LNCaP clone FGC (cell line): ENCODE measurements around the gene ATG9B.
A peak's percentile ranks its signal among the peaks of the same experiment; 100 is the strongest.
"Not testable (repeated sequence)": the region's sequence is repeated elsewhere in the genome, so short reads cannot be mapped to it uniquely, and the experiment has no call there.

ENCODE experiments used
- DNase-seq: peaks from one replicate; pipeline ENCODE4 v3.0.0-alpha.2; 2011; ENCODE audit warnings: low read depth
- H3K4me3 ChIP-seq: 2 replicates; pipeline ENCODE4 v1.5.1; 2011; ENCODE audit warnings: mild to moderate bottlenecking, low read depth, low read length, control low read depth
- CTCF ChIP-seq: IDR thresholded peaks from 2 replicates; pipeline ENCODE4 v1.5.1; 2012; ENCODE audit warnings: mild to moderate bottlenecking; ENCODE audit not compliant: control insufficient read depth, insufficient read depth; ENCODE audit errors: extremely low read depth

The ATG9B gene

DNA sequence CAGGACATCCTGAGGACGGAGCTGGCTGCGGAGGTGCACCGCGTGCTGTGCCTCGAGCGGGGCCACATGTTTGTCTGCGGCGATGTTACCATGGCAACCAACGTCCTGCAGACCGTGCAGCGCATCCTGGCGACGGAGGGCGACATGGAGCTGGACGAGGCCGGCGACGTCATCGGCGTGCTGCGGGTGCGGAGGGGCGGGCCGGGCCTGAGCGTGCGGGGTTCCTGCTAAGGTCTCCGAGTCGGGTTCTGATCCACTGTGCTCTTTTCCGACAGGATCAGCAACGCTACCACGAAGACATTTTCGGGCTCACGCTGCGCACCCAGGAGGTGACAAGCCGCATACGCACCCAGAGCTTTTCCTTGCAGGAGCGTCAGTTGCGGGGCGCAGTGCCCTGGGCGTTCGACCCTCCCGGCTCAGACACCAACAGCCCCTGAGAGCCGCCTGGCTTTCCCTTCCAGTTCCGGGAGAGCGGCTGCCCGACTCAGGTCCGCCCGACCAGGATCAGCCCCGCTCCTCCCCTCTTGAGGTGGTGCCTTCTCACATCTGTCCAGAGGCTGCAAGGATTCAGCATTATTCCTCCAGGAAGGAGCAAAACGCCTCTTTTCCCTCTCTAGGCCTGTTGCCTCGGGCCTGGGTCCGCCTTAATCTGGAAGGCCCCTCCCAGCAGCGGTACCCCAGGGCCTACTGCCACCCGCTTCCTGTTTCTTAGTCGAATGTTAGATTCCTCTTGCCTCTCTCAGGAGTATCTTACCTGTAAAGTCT, 10.4 kb downstream of the ATG9B start:
- H3K4me3 ChIP-seq, result no peak overlapping the region
- no peak for DNase-seq
- TF ChIP-seq CTCF, result no peak

- DNase-seq, result no peak
- no peak overlapping the region for H3K4me3 ChIP-seq
These were observed 10.9 kb downstream of the ATG9B start for GRCh38 chr7:151013356-151013732.

GRCh38 chr7:151012911-151013347, 11.4 kb downstream of the ATG9B start:
- DNase-seq, result no peak
- peak; percentile 25; the same call in 1 of the 2 replicates for TF ChIP-seq CTCF
- no peak overlapping the region for H3K4me3 ChIP-seq

More at GRCh38 chr7:151013356-151013732, 10.9 kb downstream of the ATG9B start:
- TF ChIP-seq CTCF, result no peak

DNA sequence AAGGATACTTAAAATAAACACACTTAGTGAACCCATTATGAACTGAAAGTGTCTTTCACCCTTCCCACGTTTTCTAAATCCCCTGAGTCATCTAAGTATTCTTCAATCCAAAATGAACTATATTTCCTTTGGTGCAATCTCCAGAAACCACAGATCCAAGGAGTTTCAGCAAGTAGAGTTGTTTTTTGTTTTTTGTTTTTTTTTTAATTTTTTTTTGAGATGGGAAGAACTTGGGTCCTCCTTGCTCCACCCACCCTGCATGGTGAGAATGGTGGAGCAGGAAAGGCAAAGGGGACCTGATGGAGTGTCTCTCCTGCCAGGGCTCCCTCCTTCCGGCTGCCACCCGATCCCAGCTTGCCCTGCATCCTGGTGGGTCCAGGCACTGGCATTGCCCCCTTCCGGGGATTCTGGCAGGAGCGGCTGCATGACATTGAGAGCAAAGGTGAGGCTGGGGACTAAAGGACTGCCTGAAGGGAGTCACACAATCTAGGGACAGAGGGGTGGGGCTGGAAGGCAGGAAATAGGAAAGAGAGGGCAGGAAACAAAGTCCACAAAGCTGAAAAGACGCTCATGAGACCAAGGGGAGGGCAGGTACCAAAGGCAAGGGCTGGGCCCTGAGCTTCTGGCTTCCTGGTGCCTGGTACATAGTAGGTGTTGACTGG, 12.1 kb downstream of the ATG9B start:
- H3K4me3 ChIP-seq, result no peak overlapping the region
- DNase-seq, result no peak
- TF ChIP-seq CTCF, result no peak

DNA sequence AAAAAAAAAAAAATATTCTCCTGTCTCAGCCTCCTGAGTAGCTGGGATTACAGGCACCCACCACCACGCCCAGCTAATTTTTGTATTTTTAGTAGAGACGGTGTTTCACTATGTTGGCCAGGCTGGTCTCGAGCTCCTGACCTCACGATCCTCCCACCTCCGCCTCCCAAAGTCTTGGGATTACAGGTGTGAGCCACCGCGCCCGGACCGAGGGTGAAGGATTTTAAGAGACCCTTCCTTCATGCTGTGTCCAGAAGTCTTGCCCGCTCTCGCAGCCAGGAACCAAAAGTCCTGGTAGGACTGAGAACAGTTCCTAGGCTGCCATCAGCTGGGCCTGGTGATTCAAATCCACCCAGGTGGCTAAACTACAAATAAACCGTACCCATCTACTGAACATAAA, 12.7 kb downstream of the ATG9B start:
- not testable (repeated sequence) for H3K4me3 ChIP-seq, DNase-seq

DNA sequence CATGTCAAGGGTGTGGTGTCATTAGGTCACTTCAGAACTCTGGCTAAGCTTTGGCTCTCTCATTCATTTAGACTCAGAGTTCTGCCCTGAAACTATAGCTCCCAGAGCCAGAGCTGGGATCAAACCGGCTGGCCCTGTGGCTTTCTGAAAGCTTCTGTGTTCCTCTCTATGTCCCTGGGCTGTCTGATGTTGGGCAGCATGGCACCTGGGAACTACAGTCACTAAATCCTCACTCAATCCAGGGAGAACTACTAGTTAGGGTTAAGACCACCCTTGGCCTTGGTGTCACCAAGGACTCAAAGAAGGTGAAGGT, 13.2 kb downstream of the ATG9B start:
- no peak overlapping the region for H3K4me3 ChIP-seq

More for the DNA sequence above, 13.2 kb downstream of the ATG9B start:
- no peak for TF ChIP-seq CTCF
- no peak for DNase-seq
